GM12891 (cell line): ENCODE results near the gene MCAT.
"Not testable (repeated sequence)": the region's sequence is repeated elsewhere in the genome, so short reads cannot be mapped to it uniquely, and the experiment has no call there.

Experiments used
- DNase-seq: peaks from one replicate; pipeline ENCODE4 v3.0.0; 2011; ENCODE audit warnings: low spot score; ENCODE audit not compliant: insufficient read length
- FAIRE-seq: peaks from 2 replicates; lab custom pipeline; 2011; peaks lifted over from hg19 to GRCh38; lab: Jason Lieb, UNC
- PAX5 ChIP-seq: IDR thresholded peaks from 2 replicates; pipeline ENCODE4 v1.6.1; 2011; ENCODE audit warnings: low read length, moderate library complexity, mild to moderate bottlenecking; ENCODE audit not compliant: insufficient read depth, severe bottlenecking
- POLR2A ChIP-seq: IDR thresholded peaks from 2 replicates; pipeline ENCODE4 v1.6.1; 2011; ENCODE audit warnings: low read depth, low read length, control low read depth
- POLR2AphosphoS5 ChIP-seq: IDR thresholded peaks from 2 replicates; pipeline ENCODE4 v1.6.1; 2011; ENCODE audit warnings: low read depth, low read length, control low read depth
- POU2F2 ChIP-seq: IDR thresholded peaks from 2 replicates; pipeline ENCODE4 v1.6.1; 2011; ENCODE audit warnings: low read depth, mild to moderate bottlenecking, control low read depth, low read length, moderate library complexity
- SPI1 ChIP-seq: IDR thresholded peaks from 2 replicates; pipeline ENCODE4 v1.6.1; 2011; ENCODE audit warnings: low read depth, low read length, control low read depth
- TAF1 ChIP-seq: IDR thresholded peaks from 2 replicates; pipeline ENCODE4 v1.6.1; 2011; ENCODE audit warnings: low read depth, low read length, control low read depth

Gene MCAT

GRCh38 chr22:43110444-43110926 is 32.7 kb downstream of the MCAT start, which contains the start of gene BIK:
Gene BIK (plus strand): TSS chr22:43110750. CDS start chr22:43124023, 13,273 bp downstream.
- FAIRE-seq (peak; percentile 94), DNase-seq (peak; percentile 63)
- no peak for TF ChIP-seq POU2F2
- no peak for TF ChIP-seq POLR2AphosphoS5
- no peak for TF ChIP-seq POLR2A
- TF ChIP-seq PAX5: no peak
- TF ChIP-seq TAF1: no peak
- no peak for TF ChIP-seq SPI1

- TF ChIP-seq PAX5: no peak
- no peak for TF ChIP-seq TAF1
- TF ChIP-seq POU2F2: no peak
- no peak for TF ChIP-seq SPI1
- no peak for TF ChIP-seq POLR2AphosphoS5
- no peak for TF ChIP-seq POLR2A
- FAIRE-seq: no peak
- DNase-seq: no peak
Measured at GRCh38 chr22:43109921-43110443, 33.2 kb downstream of the MCAT start.

- DNase-seq (no peak), FAIRE-seq (no peak)
- TF ChIP-seq POU2F2 (no peak), POLR2AphosphoS5 (no peak), POLR2A (no peak), TAF1 (no peak), SPI1 (no peak), PAX5 (no peak)
Measured at GRCh38 chr22:43109511-43109910, 33.7 kb downstream of the MCAT start.

- FAIRE-seq (no peak), DNase-seq (no peak)
- TF ChIP-seq POLR2A (no peak), SPI1 (no peak), POU2F2 (no peak), TAF1 (no peak), POLR2AphosphoS5 (no peak), PAX5 (no peak)
Measured at GRCh38 chr22:43106302-43106701, 36.9 kb downstream of the MCAT start.

- FAIRE-seq, DNase-seq: not testable (repeated sequence)
Measured at GRCh38 chr22:43104950-43105349, 38.2 kb downstream of the MCAT start.

GRCh38 chr22:43104056-43104625 is 39.1 kb downstream of the MCAT start:
- peak; percentile 60 for FAIRE-seq
- DNase-seq: not testable (repeated sequence)

- DNase-seq (no peak), FAIRE-seq (no peak)
Measured at GRCh38 chr22:43101306-43101705, 41.9 kb downstream of the MCAT start.

GRCh38 chr22:43100225-43100624 is 43.0 kb downstream of the MCAT start:
- DNase-seq: no peak
- TF ChIP-seq POLR2A (no peak), PAX5 (no peak), POLR2AphosphoS5 (no peak), SPI1 (no peak), POU2F2 (no peak), TAF1 (no peak)
- FAIRE-seq: no peak

More at GRCh38 chr22:43101306-43101705, 41.9 kb downstream of the MCAT start:
- TF ChIP-seq SPI1: no peak
- TF ChIP-seq TAF1: no peak
- TF ChIP-seq PAX5: no peak
- no peak for TF ChIP-seq POLR2AphosphoS5
- no peak for TF ChIP-seq POU2F2
- TF ChIP-seq POLR2A: no peak

GRCh38 chr22:43099095-43099494 is 44.1 kb downstream of the MCAT start:
- DNase-seq: no peak
- TF ChIP-seq SPI1 (no peak), POLR2A (no peak), TAF1 (no peak), PAX5 (no peak), POLR2AphosphoS5 (no peak), POU2F2 (no peak)
- no peak for FAIRE-seq

- TF ChIP-seq SPI1 (no peak), POU2F2 (no peak), POLR2A (no peak), PAX5 (no peak), TAF1 (no peak), POLR2AphosphoS5 (no peak)
- DNase-seq (no peak), FAIRE-seq (no peak)
Measured at GRCh38 chr22:43098356-43098755, 44.8 kb downstream of the MCAT start.

- no peak for TF ChIP-seq POLR2AphosphoS5
- TF ChIP-seq SPI1: no peak
- TF ChIP-seq TAF1: no peak
- no peak for TF ChIP-seq POU2F2
- no peak for TF ChIP-seq PAX5
- no peak for TF ChIP-seq POLR2A
- FAIRE-seq (no peak), DNase-seq (no peak)
Measured at GRCh38 chr22:43096420-43096819, 46.8 kb downstream of the MCAT start.
